Activated CD4-positive, alpha-beta T cell treated with anti-CD3 and anti-CD28 coated beads, Interleukin-2, amount 50 U/mL, for 24 hours (primary cell): ENCODE measurements around the gene CHST8.

Experiments used
- DNase-seq, 2 donors: peaks; one replicate each; pipeline ENCODE4 v3.0.0-alpha.2; 2020; ENCODE audit warnings: low read depth in 1 of 2, low spot score in 1 of 2

Gene CHST8

DNA sequence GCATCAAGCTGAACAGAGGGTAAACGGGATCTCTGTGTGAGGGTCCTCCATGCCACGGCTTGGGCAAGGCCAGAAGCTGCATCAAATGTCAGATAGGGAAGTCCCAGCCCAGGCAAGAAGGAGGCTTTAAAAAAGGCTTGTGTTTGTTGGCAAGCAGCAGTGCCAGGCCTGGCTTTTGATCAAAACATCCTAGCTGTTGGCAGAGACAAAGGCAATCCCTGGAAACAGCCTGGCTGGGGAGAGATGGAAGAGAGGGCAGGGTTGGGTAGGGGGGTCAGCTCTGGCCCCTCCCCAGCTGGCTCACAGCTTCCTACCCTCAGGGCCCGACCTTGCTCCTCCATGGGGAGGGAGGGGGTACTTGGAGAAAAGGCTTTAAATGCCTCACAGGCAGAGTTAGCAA is 113.2 kb downstream of the CHST8 start:
- DNase-seq: no peak

DNA sequence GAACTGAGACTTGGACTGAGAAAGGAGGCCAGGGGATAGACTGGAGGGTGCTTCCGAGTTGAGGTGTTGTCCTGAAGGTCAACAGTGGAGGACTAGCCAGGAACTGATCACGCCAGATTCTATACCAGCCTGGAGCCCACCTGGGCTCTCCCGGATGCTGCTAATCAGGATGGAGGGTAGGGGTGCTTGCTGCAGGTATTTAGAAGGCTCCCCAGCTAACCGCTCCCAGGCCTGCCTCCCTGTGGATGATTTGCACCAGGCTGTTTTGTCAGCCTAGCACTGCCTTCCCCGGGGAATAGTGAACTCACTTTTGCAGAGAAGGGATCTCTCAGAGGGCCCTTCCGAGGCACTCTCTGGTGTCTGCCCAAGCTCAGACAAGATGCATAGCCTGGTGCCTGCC is 114.4 kb downstream of the CHST8 start:
- no peak for DNase-seq

DNA sequence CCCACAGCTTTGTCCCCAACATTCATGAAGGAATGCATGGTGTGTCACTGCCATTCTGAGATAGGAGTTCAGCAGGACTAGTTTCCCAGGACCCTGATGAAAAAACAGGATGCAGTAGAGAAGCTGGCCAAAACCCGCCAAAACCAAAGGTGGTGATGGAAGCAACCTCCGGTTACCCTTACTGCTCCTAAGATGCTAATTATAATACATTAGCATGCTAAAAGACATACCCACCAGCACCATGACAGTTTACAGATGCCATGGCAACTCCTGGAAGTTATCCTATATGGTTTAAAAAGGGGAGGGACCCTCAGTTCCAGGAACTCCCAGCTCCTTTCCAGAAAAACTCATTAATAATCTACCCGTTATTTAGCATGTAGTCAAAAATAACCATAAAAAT is 115.0 kb downstream of the CHST8 start:
- DNase-seq: no peak

DNA sequence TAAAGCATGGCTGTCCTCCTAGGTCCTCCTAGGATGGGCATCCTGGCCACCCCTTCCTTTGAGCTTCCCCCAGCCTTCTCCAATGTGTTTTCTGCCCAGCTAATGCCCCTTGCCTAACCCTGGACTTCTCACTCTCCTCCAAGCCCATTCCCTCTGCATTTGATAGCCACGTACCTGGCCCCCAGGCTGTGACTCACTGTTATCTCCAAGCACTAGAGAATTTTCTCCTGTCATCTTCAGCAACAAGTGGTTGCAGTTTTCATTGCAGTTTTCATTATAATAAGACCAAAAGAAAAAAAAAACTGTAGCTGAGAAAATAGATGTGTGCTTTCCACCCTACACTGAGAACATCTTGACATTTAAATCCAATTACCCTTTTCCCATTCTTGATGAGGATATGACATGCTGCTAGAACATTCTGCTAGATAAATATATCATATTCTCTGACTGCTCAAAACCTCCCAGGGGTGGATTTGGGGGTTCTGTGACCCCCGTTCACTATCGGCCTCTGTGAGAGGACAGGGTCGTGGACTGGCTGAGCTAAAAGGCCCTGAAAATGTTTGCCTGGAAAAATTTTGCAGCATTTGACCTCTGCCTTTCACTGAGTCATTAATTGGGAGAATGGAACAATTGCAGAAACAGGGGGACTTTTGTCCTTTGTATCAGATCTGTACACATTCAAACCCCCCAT is 116.1 kb downstream of the CHST8 start:
- DNase-seq: no peak

DNA sequence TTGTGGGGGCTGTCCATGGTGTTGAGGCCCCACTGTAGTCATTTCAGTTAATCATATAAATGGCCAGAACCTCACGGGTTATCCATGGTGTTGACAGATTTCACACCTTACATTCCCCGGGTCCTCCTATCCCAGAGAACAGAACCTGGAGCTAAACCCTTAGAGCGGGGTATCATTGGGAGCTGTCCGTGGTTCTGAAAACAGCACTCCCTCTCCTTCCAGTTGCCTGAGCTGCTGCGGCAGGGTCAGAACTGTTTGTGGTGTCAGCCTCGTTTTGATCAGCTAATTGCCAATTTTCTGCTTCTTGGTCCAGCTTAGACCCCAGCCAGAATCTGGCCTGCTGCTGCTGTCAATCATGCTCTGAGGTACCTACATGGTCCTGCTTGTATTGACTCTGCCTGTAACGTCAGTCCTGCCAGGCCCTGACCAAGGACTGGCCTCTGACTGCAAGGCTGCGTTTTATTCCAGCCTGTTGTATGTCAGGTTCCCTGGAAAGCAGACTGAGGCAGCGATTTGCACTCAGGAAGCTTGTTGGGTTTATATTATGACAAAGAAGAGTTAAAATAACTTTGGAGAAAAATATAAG is 119.2 kb downstream of the CHST8 start:
- no peak for DNase-seq

DNA sequence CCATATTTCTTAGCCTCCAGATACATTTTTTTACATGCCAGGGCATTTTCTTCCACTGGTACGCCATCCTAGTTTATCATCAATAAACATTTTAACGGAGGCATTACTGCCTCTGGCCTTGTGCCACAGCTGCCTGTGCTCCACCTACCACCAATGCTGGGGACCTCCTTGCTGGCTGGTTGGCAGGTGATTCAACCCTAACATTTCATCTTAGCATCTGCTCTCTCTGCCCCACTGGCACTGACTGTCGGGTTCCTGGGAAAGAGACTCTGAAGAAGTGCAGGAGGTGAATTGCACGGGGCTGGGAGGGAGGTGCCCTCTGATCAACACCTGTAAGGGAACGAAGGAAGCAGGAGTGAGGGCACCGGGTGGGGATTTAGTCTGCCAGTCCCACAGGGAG is 123.5 kb downstream of the CHST8 start:
- DNase-seq: no peak

DNA sequence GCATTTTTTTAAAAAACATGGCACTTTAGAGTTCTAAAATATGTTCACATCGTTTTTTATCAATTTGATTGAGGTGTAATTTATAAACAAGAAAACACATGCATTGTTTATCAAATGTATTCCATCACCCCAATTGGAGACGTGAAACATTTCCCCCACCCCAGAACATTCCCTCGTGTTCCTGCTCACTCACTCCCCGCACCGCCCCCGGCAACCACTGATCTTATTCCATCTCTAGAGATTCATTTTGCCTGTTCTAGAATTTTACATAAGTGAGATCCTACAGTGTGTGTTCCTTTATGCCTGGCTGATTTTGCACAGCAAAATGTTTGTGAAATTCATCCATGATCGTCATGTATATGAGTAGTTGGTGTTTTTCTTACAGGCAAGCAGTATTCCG is 124.4 kb downstream of the CHST8 start:
- DNase-seq: no peak

DNA sequence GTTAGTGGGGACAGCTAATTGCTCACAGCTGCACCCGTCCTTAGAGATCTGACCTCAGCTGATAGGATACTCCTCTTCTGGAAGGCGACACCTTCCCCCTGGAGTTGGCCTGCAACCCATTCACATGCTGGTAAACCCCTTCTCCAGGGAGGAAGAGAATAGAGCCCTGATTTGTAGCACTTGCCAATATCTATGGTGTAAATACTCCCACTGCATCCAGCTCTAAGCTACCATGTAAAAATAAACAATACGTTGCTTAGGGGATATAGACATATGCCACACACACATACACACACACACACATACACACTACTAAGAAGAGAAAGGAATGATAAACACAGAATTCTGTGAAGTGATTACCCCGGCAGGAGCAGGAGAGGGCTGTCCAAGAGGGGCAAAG is 125.5 kb downstream of the CHST8 start:
- DNase-seq: no peak

DNA sequence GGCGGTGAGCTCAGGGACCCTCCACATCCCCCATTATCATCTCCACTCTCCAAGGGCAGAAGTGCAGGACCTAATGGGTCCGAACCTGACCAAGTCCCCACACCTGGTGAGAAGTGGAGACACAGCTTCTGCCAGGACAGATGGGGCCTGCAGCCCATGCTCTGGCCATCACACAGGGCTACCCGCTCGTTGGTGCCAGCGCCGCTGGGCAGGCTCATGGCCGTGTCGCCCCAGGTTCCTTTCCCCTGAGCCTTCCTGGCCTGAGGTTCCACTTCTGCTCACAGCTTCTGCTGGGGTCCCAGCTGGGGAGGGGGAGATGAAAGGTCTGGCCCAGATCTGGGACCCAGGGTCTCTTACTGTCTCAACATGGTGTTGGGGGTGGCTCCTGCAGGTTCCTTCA is 126.5 kb downstream of the CHST8 start:
- DNase-seq: no peak

DNA sequence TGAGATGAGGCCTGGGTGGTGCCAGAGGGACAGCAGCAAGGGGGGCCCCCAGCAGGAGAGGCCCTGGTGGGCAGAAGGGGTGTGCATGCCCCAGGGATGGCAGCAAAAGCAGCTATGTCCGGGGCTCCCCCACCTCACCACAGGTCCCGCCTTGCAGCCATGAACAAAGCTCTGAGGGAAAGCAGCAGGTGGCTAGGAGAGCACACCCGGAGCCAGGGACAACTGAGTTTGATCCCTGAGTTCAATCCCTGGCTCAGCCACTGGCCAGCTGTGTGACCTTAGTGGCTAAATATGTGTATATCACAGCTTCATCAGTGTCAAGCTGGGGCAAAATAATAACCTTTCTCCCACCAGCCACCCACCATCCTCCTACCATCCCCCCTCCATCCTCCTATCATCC is 127.3 kb downstream of the CHST8 start:
- DNase-seq: no peak

DNA sequence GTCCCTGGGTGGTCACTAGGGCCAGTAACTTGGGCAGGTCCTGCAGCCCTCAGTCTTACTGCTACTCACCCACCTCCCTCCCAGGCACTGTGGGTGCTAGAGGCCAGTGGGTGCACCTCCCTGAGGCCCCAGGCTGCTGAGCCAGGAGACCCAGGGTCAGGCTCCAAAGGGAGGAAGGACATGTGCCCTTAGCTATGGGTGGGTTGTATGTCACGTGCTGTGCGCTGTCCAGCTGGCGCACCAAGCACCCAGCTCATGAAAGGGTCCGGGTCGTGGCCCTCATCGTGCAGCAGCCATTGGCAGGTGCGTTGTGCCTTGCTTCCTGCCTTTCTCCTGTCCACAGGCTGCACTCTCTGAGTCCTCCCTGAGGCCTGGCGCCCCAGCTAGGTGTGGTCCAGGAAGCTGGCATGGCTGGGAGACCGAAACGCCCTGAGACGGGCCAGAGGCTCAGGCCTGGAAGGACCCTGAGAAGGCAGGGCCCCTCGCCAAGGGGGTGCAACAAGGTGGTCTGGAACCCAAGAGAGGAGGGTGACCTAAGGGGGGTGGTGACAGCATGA is 127.9 kb downstream of the CHST8 start:
- no peak for DNase-seq

DNA sequence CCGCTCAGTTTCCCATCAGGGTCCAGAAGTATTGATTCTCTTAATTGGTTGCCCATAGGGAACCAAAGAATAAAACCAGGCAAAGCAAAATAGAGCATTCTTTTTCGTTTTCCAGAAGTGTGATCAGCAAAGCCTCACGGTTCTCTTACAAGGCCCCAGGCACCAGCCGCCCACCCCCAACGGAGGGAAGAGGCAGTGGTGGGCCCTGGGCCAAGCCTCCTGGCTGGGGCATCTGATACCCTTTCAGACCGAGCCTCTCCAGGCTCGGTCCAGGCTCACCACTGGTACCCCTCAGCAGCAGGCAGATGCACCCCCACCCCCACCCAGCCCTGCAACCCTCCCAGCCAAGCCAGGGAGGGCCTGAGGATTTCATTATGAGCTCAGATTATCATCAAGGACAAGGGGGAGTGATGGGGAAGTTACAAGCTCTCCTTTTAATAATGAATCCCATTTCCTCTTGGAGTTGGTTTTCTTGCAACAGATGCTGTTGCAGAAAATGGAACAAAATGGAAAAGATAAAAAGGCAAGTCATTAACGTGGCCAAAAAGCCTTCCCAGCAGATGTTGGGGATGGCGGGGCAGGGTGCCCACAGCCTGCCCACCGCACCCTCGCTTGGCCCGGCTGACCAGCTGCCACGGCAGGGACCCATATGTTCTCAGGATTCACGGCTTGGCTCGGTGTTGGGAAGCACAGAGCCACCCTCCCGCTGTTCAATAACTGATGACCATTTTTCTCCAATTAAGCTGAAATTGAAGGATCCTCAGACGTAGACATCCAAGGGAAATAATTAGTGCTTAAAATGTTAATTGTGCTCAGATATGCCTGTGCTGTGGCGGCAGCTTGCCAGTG is 129.1 kb downstream of the CHST8 start:
- DNase-seq: no peak

DNA sequence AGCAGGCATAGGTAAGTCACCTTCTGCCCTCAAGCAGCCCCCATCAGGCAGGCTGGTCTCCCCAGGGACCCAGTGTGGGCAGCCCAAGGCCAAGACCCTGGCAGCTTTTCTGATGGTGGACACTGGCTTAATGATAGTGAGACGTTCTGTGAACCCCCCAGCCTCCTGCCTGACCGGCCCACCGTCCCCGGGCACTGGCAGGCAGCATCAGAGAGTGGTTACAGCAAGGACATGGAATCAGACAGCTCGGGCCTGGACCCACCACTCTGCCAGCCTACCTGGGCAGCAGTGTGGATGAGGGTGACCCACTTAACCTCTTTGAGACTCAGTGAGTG is 129.7 kb downstream of the CHST8 start:
- DNase-seq: no peak

DNA sequence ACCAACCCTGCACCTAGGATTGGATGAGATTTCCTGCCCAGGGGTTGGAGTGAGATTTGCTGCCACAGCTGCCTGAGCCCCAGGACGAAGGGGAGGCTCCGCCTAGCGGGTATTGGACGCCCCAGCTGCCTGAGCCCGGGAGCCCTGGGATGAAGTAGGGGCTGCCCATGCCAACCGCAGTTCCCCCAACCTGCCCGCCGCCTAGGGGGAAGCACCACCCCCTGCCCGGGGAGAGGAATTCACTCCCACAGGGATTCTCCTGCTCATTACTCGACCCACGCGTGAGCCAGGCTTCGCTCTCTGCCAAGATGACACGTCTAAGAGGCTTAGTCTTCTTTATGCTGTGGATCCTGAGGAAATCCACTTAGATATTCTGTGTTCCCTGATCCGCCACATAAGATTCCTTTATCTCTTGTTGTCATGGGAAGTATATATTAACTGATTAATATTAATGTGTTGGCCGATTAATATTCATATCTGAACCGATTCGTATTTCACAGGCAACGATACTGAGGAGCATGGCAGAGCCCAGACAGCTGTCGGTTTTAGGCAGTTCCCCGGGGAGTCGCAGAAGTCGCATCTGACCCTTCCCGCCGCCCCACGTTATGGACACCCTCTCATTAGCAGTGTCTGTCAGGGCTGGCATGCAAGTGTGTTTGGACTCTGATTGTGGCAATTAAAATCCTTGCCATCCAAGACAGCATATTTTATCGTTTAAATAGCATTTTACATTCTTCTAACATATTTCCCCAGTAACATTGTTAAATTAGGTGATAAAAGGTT is 130.5 kb downstream of the CHST8 start:
- DNase-seq: no peak

DNA sequence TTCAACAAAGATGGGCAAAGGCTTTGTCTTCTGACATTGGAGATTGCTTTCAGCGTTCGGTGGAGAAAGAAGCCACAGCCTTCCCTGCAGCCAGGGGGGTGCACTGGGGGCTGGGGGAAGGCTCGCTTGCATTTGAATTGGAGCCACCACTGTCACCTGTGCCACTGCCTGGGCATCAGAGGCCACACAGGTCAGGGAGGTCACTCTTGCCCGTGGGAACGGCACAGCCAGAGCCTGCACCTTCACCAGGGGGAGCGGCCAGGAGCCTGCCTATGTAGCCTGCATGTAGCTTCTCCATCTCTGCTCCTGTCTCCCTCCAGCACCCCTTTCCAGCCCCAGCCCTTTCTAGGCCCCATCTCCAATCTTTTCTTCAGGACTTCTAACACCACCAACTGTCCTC is 131.2 kb downstream of the CHST8 start:
- no peak for DNase-seq

DNA sequence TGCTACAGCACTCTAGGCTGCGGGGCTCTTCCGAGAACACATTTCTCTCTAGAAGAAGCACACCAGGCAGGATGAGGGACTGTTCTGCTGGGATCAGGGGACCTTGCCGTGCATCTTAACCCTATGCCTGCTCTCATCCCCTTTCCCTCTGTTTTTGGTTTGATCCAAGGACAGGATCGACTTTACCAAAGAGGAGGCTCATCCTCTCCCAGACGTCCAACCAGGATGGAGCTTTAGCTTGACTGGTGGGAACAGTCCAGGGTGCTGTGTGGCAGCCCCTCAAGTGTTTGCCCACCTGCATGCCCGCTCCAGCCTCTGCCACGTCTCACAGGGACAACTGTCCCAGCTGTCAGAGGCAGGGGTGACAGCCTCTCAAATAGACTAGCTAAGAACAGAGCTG is 132.6 kb downstream of the CHST8 start:
- DNase-seq: no peak

DNA sequence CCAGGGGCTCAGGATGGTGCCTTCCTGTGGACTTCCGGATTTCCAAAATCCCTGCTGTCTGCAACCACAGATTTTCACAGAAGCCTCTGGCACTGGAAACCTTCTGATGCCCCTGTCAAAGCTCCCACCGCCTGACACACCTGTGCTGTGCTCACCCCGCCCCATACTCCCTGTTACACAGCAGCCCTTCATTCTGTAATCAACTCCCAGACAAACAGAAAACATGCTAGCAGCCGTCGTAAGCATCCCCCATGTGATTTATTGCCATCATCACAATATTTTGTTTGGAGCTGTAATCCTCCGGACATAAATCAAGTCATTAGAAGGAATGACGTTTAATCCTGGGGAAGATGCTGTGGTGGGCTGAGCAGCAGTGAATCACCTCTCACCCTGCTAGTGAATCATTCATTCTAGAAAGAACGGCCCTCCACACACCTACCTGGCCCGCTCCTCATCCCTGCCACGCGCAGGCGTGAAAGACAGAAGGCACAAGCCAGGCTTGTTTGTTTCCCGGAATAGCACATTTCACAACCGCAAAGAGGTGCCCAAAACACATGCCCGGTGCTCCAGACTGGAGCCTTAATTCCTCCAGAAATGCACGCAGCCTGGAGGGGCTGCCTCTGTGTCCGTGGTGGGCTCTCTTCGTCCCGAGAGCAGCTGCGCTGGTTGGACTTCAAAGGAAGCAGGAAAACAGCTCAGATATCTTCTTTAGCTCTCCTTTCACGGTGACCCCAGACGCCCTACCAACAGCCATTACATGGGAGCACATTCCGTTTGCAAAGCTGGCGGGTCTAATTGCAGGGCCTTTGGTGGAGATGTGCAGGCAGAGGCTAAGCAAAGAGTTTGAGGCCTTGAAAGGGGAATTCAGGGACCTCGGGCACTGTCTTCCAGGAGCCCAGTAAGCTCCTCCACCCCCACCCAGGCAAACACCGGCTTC is 133.6 kb downstream of the CHST8 start:
- no peak for DNase-seq

DNA sequence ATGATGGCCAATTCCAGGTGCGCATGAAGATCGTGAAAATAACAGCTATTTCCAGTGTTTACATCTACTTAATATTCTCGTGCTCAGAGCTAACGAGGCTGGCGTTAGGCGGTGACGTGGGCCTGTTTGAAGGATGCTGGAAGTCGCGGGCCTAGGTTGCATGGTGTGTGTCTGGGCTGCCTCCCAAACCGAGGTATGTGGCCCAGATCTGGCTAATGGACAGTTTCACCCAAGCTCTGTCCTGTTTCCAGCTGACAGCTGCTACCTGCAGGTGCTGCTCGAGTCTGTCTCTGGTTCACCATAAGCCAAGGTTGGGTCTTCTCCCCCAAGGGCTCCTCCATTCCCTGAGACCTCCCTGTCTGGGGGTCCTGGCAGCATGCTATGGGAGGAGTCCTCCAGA is 134.4 kb downstream of the CHST8 start:
- no peak for DNase-seq

DNA sequence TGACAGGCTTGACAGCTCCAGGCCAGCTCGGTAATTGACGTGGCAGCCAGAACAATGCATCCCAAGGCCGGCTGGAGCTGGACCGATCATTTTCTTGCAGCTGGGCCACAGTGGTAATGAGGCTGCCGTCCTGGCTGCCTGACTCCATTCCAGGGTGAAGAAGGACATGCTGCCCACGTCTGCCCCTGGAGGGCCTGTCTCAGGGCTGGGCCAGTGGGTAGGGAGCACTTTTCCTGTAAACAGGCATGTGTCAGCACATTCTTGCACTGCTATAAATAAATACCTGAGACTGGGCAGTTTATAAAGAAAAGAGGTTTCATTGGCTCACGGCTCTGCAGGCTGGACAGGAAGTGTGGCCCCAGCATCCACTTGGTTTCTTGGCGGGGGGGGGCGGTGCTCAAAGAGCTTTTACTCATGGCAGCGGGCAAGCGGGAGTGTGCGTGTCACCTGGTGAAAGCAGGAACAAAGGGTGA is 136.8 kb downstream of the CHST8 start:
- DNase-seq: no peak

DNA sequence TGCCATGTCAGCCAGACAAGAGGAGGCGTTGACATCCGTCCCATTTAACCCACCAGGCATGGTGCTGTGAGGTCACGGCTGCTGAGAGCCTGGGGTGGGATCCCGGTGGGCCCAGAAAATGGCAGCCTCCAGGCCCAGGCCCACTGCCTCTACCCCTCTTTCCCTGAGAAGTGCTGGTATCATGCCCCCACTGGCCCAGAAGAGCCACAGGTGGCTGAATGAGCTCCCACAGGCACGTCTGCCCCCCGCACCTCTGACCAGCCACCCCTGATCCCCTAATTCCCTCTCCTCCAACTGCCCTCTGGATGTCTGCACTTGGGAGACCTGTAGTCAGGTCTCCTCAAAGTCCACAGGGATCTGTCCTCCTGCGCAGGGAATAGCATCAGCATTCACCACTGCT is 137.6 kb downstream of the CHST8 start:
- no peak for DNase-seq
